Epithelial cell of proximal tubule (primary cell): Measurements from ENCODE around the gene BHLHA15. TPM values are rescaled to one million over a fixed set of nuclear protein-coding genes. Genes with fewer than 3 reads are reported as not detected.

Experiments used
- DNase-seq: peaks from one replicate; pipeline ENCODE4 v3.0.0-alpha.2; 2011; ENCODE audit warnings: low read depth
- H3K4me3 ChIP-seq: 2 replicates; pipeline ENCODE4 v1.5.1; 2011; ENCODE audit warnings: low read depth, mild to moderate bottlenecking, low read length
- total RNA-seq: library from RNA; depleted of rRNA; stranded (reverse); fragments of >200 nt; gene quantifications from 2 replicates; pipeline ENCODE4 v1.2.3, GENCODE V29; 2015
- TF ChIP-seq, protein P1 (sequence below): conservative IDR thresholded peaks from 2 replicates; pipeline ENCODE4 v1.5.1; 2012; ENCODE audit warnings: low read depth, mild to moderate bottlenecking, low read length

Gene BHLHA15
- total RNA-seq, 1 donor from 2014 or later, result 1.8 TPM

- TF ChIP-seq, protein P1, sequence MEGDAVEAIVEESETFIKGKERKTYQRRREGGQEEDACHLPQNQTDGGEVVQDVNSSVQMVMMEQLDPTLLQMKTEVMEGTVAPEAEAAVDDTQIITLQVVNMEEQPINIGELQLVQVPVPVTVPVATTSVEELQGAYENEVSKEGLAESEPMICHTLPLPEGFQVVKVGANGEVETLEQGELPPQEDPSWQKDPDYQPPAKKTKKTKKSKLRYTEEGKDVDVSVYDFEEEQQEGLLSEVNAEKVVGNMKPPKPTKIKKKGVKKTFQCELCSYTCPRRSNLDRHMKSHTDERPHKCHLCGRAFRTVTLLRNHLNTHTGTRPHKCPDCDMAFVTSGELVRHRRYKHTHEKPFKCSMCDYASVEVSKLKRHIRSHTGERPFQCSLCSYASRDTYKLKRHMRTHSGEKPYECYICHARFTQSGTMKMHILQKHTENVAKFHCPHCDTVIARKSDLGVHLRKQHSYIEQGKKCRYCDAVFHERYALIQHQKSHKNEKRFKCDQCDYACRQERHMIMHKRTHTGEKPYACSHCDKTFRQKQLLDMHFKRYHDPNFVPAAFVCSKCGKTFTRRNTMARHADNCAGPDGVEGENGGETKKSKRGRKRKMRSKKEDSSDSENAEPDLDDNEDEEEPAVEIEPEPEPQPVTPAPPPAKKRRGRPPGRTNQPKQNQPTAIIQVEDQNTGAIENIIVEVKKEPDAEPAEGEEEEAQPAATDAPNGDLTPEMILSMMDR, result no peak
Observed at GRCh38 chr7:98256431-98256830, 45.2 kb downstream of the BHLHA15 start.

GRCh38 chr7:98257701-98258100 lies 46.5 kb downstream of the BHLHA15 start:
- no peak for DNase-seq
- no peak overlapping the region for H3K4me3 ChIP-seq
- TF ChIP-seq, protein P1, result no peak

More at GRCh38 chr7:98256431-98256830, 45.2 kb downstream of the BHLHA15 start:
- DNase-seq, result no peak
- no peak overlapping the region for H3K4me3 ChIP-seq

Other genes starting within 250 kb of the BHLHA15 start
- not detected in 2 replicates for gene OCM2, start 221.2 kb upstream of the BHLHA15 start, total RNA-seq
- 8.7 and 10.6 TPM in 2 replicates for gene LMTK2, start 104.6 kb upstream of the BHLHA15 start, total RNA-seq
- 13.2 and 16.7 TPM in 2 replicates for gene TECPR1, start 40.8 kb downstream of the BHLHA15 start, total RNA-seq
- 20.0 and 41.9 TPM in 2 replicates for gene BRI3, start 70.2 kb downstream of the BHLHA15 start, total RNA-seq
- 25.3 and 46.8 TPM in 2 replicates for gene BAIAP2L1, start 189.7 kb downstream of the BHLHA15 start, total RNA-seq